Ishikawa (cell line): ENCODE data around the gene PTPRD.

ENCODE experiments used
- CEBPB ChIP-seq: IDR thresholded peaks from 2 replicates; pipeline ENCODE4 v1.6.1; 2012
- CREB1 ChIP-seq: IDR thresholded peaks from 2 replicates; pipeline ENCODE4 v1.6.1; 2012; ENCODE audit warnings: low read depth
- EGR1 ChIP-seq: IDR thresholded peaks from 2 replicates; pipeline ENCODE4 v1.6.1; 2012
- EP300 ChIP-seq: IDR thresholded peaks from 2 replicates; pipeline ENCODE4 v1.6.1; 2012; ENCODE audit warnings: borderline replicate concordance
- FOXM1 ChIP-seq: IDR thresholded peaks from 2 replicates; pipeline ENCODE4 v1.6.1; 2012; ENCODE audit warnings: low read depth, borderline replicate concordance
- MAX ChIP-seq: IDR thresholded peaks from 2 replicates; pipeline ENCODE4 v1.6.1; 2012
- NFIC ChIP-seq: IDR thresholded peaks from 2 replicates; pipeline ENCODE4 v1.6.1; 2012
- RAD21 ChIP-seq: IDR thresholded peaks from 2 replicates; pipeline ENCODE4 v1.6.1; 2012; ENCODE audit warnings: low read depth
- REST ChIP-seq: IDR thresholded peaks from 2 replicates; pipeline ENCODE4 v1.6.1; 2012; ENCODE audit warnings: low read depth, mild to moderate bottlenecking
- TAF1 ChIP-seq: IDR thresholded peaks from 2 replicates; pipeline ENCODE4 v1.6.1; 2012; ENCODE audit warnings: low read depth, mild to moderate bottlenecking
- TCF12 ChIP-seq: IDR thresholded peaks from 2 replicates; pipeline ENCODE4 v1.6.1; 2012; ENCODE audit warnings: low read depth
- TEAD4 ChIP-seq: IDR thresholded peaks from 2 replicates; pipeline ENCODE4 v1.6.1; 2012
- USF1 ChIP-seq: IDR thresholded peaks from 2 replicates; pipeline ENCODE4 v1.6.1; 2012
- YY1 ChIP-seq: IDR thresholded peaks from 2 replicates; pipeline ENCODE4 v1.6.1; 2012; ENCODE audit warnings: low read depth
- ZBTB7A ChIP-seq: IDR thresholded peaks from 2 replicates; pipeline ENCODE4 v1.6.1; 2012; ENCODE audit warnings: low read depth

The PTPRD gene

GRCh38 chr9:8477450-8477849, 2135.4 kb downstream of the PTPRD start:
- no peak for TF ChIP-seq EGR1
- TF ChIP-seq REST: no peak
- TF ChIP-seq USF1: no peak
- no peak for TF ChIP-seq CEBPB
- TF ChIP-seq TAF1: no peak
- TF ChIP-seq ZBTB7A: no peak
- no peak for TF ChIP-seq MAX
- TF ChIP-seq TEAD4: no peak
- TF ChIP-seq RAD21: no peak
- TF ChIP-seq TCF12: no peak
- TF ChIP-seq FOXM1: no peak
- TF ChIP-seq CREB1: no peak

GRCh38 chr9:8474937-8475336, 2137.9 kb downstream of the PTPRD start:
- no peak for TF ChIP-seq MAX
- TF ChIP-seq YY1: no peak
- TF ChIP-seq RAD21: no peak
- no peak for TF ChIP-seq CREB1
- TF ChIP-seq EGR1: no peak
- TF ChIP-seq USF1: no peak
- TF ChIP-seq EP300: no peak

GRCh38 chr9:8473244-8474020, 2139.4 kb downstream of the PTPRD start:
- TF ChIP-seq TAF1 (no peak), TEAD4 (no peak), EP300 (no peak), EGR1 (no peak), USF1 (no peak), RAD21 (no peak), FOXM1 (no peak), REST (no peak), MAX (no peak)

GRCh38 chr9:8468045-8468637, 2144.7 kb downstream of the PTPRD start:
- TF ChIP-seq CREB1 (no peak), FOXM1 (no peak), TCF12 (no peak), EGR1 (no peak), REST (no peak), TEAD4 (no peak), TAF1 (no peak), NFIC (no peak), YY1 (no peak), USF1 (no peak), RAD21 (no peak)
